ENCODE data around the gene OLFML1.
A peak's percentile ranks its signal among the peaks of the same experiment; 100 is the strongest.

Gene OLFML1

GRCh38 chr11:7533199-7534041, 48.1 kb downstream of the OLFML1 start:
- no peak for DNase-seq

DNA sequence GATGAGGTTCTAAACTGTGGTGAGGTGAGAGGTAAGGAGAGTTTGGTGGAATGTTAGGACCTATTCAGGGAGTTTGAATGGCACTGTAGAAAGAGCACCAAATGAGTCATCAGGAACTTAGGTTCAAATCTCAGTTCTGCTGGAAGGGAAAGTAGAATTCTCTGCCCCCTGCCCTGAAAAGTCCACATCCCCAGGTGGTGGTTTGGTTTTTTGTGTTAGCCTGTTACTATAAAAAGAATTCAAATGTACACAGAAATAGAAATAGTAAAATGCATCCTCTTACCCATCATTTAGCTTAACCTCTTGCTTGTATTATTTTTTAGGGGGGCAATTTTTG, 48.7 kb downstream of the OLFML1 start:
- DNase-seq: no peak

DNA sequence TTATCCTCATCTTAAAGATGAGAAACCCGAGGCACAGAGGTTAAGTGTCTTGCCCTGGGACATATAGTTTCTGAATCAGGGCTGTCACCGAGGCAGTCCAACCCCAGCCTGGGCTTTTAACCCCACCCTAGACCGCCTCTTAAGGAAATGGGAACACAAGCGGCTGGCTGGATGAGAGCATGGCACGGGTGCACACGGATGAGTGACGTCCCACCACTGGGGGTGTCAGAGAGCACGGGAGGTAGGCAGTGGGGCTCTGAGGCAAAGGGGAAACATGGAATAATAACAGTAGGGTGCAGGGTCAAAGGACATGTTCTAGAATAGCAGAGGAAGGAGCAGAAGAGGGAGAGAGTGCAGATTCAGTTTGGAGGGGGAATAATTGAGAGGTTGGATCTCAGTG, 50.8 kb downstream of the OLFML1 start:
- peak; percentile 28 for DNase-seq

DNA sequence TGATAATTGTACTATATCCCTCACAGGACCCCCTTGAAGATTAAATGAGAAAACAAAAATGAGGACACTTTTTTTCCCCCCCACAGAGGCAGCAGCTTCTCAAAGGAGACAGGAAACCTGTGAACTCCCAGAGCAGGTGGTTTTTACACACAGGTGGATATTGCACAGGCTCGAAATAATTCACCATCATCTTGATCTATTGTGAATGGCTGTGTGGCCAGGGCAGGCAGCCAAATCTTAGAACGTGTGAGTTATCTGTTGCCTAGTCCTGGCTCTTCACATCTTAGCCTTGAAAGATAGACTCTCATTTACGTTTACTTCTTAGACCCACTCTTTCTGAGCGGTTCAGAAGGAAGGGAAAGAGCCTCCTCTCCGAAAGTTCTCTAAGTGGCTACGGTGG, 52.0 kb downstream of the OLFML1 start:
- DNase-seq: no peak

- peak; percentile 37 for DNase-seq
Measured at GRCh38 chr11:7538031-7538430, 52.7 kb downstream of the OLFML1 start.

DNA sequence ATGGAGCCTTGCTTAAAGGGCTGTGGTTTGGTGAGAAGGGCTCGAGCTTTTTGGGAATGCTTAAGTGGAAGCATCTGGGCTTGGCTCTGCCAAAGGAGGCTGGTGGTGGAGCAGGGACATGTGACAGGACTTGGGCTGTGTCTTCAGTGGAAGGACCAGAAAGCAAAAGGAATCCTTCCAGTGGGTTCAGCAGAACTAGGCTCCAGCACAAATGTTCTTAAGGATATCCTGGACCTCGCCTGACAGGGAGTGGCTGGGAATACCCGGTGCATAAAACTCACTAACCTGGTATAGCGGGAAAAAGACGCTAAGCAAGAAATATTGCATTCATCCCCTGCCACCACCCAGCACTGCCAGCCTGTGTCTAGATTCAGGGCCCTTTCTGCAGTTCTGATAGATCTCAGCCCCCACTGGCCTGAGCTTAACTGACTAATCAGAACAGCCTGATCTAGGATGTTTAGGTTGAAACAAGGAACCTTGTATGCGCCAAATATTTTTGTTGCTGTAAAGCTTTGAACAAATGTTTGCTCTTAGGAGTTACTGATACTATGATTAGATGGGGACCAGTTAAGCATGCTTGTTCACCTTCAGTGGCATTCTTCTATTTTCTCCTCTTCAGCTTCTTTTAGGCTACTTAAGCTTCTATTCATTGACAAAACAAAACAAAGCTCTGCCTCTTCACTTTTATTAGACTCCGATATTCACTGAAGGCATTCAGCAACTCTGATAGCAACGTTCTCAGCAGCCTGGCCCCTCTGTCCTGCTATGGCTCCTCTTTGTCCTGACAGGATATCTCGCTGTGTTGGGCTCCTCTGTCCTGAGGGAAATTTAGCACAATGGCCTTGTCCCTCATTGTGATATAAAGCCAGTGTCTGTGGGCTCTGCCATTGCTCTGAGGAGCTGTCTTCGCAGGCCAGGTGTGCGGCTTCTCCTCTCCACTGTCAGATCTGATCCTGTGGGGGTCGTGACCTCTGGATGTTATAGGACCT, 53.5 kb downstream of the OLFML1 start:
- no peak for DNase-seq

- no peak for DNase-seq
Measured at GRCh38 chr11:7540830-7541555, 55.7 kb downstream of the OLFML1 start.

GRCh38 chr11:7543302-7543701, 58.0 kb downstream of the OLFML1 start:
- DNase-seq: no peak

- no peak for DNase-seq
Measured at GRCh38 chr11:7544021-7544420, 58.7 kb downstream of the OLFML1 start.

- DNase-seq: no peak
Measured at GRCh38 chr11:7545611-7546010, 60.3 kb downstream of the OLFML1 start.

DNA sequence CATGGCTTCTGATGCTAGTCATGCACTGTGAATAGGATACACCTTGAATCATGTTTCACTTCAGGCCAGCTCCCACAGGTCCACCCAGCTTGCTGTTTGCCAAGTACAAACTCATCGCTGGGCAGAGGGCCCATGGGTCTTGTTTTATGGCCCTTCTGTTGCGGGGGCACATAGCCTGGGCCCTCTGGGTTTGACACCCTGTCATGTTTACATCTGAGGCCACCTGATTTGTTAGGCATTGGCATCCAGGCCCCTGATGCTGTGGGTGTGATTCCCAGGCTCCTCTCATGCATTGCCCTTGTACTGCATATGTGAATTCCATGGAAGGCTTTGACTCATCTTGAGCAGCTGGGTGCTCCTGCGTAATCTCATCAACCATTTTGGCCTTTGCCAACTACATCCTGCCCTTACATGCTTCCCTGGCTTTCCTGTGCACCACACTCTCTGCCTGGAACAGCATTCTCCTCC, 61.1 kb downstream of the OLFML1 start:
- no peak for DNase-seq

DNA sequence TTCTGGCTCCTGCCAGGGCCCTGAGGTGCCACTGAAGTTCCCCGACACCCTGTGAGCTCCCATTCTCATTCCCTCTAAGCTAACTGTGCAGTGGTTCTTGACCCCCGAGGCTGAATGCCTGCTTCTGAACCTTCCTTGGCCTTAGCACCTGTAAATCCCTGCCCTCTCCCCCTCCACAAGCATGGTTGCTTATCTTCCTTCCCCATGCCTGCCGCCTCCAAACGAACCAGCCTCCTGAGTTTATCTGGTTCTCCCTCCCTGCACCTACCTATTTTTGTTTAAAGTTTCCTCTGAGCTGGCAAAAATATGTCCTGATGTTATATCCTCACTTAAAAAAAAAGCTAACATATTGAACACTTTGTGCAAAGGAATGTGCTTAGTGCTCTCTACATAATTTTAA, 62.4 kb downstream of the OLFML1 start:
- DNase-seq: no peak

DNA sequence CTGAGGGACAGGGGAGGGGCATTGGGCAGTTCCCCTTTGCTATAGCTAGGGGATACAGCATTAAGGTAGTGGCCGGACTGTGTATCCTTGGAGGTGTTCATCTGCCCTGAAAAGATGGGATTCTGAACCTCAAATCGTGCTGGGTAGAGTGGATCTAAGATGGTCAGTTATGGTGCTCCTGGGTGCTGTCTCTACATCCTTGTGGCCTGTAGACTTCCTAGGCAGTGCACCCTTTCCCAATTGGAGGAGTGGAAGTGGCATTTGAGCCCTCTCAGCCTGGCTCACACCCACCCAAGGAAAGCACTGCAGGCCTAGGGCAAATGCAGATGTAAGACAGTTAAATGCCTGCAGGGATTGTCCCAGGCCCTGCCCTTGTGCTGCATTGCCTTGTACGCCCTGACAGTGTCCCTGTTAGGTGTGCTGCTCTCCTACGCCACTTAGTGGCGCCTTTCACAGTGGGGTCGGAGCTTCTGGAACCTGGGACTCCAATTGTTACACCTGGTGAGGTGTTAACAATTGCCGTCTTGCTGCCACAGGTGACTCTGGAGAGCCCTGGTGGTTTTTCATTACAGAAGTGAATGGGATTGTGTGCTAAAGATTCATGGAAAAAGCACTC, 63.5 kb downstream of the OLFML1 start:
- peak; percentile 54 for DNase-seq

GRCh38 chr11:7549681-7550080, 64.4 kb downstream of the OLFML1 start:
- DNase-seq: no peak

DNA sequence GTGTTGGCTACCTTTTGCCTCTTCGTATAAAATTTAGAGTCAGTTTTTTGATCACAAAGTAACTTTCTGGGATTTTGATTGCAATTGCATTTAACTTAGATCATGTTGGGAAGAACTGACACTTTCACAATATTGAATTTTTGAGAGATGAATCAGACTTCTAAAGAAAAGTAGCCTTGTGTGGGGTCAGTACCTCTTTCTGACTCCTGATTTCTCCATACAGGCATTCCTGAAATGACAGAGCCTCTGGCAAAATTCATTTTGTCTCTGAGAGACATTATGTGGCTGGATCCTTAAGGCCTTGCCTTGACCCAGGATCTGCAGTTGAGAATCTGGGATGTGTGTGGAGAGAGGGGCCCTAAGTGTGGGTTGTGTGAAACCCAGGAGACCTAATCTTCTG, 66.3 kb downstream of the OLFML1 start:
- no peak for DNase-seq

DNA sequence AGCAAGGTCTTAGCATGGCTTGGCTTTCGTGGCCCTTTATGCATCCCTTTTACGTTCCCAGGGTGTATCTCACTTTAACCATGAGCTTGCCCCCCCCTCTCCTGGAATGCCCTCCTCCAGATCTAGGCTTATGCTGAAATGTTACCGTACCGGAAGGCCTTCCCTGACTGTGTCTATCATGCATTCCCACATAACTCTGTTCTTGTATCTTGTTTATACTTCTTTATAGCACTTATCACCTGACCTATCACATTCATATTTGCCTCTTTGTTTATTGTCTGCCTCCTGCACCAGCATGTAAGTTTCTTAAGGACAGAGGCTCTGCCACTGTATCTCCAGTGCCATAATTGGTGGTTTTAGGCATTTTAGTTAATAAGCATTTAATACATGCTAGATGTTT, 67.4 kb downstream of the OLFML1 start:
- DNase-seq: no peak

DNA sequence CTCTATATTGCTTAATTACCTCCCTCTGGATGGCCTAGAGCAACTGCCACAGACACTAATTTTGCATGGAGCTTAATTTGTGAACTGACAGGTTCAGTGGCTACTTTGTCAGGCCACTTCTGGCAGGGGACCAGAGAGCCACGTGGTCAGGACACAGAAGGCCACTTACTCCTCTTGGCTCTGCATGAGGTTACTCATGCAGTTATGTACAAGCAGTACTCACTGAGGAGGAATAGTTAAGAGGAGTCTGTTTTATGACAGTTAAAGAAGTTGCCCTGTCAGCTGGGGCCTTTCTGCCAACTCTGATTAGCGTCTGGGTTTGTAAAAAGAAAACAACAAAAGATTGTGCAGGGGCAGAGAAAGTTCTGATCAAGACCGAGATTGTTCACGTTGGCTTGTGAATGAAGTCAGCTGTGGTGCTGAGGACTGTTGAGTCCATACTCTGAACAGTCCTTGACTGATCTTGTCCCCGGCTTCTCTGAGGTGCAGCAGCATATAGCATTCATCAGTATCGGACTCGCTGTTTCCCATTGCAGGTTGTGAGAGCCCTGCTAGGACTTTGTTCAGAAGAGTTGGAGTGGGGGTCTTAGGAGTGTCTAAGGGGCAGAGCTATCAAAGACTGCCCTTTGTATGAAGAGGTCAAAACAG, 69.9 kb downstream of the OLFML1 start:
- DNase-seq: no peak

DNA sequence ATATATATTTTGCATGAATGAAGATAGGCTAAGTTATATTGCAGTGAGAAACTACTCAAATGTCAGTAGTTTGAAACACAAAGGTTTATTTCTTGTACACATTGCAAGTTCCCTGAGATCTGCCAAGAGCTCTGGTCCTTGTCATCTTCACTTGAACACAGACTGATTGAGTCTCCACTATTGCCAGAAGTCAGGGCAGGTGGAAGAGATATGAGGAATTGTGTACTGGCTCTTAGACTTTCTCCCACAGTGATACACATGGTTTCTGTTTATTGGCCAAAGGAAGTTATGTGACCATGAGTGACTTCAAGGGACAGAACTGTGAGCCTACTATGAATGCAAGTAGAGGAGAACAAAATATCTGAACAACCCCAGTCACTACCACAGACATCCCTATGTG, 72.7 kb downstream of the OLFML1 start:
- DNase-seq: no peak

- no peak for DNase-seq
Measured at GRCh38 chr11:7559398-7560283, 74.3 kb downstream of the OLFML1 start.
